ENCODE results near the gene TPD52L1. TPM values are rescaled to one million over a fixed set of nuclear protein-coding genes. Genes with fewer than 3 reads are reported as not detected.

Gene TPD52L1
- total RNA-seq, 1 experiment from 2014 or later = 12.4 TPM

GRCh38 chr6:125296471-125296870 lies 142.9 kb downstream of the TPD52L1 start:
- Mint-ChIP-seq H3K27me3 (ENCODE audit: low read depth) (no peaks in the 10 kb centered on the region), H3K4me1 (peaks cover 16% of the 10 kb centered on the region), H3K9me3 (no peaks in the 10 kb centered on the region), H3K4me3 (no peak overlapping the region), H3K27ac (no peak overlapping the region), H3K36me3 (peaks cover 44% of the 10 kb centered on the region)
- no peak for ATAC-seq
- ChIA-PET CTCF (no interaction called here), POLR2A (no interaction called here)
- TF ChIP-seq OVOL2 (CRISPR knock-in tag; IDR thresholded peaks at IDR 0.05; ENCODE audit: borderline replicate concordance) = no peak
- TF ChIP-seq CREM (CRISPR knock-in tag; IDR thresholded peaks at IDR 0.05) = no peak
- TF ChIP-seq GRHL2 (CRISPR knock-in tag; IDR thresholded peaks at IDR 0.05; ENCODE audit: insufficient replicate concordance, severe bottlenecking) = no peak
- no peak for TF ChIP-seq NFYB (CRISPR knock-in tag; conservative IDR thresholded peaks at IDR 0.05; ENCODE audit: low read depth)
- TF ChIP-seq ELF4 (CRISPR knock-in tag; IDR thresholded peaks at IDR 0.05; ENCODE audit: low read depth) = no peak
- TF ChIP-seq RELA (CRISPR knock-in tag; IDR thresholded peaks at IDR 0.05; ENCODE audit: borderline replicate concordance) = no peak
- no peak for TF ChIP-seq GABPB1 (CRISPR knock-in tag; IDR thresholded peaks at IDR 0.05)
- no peak for DNase-seq (ENCODE audit: low spot score)

GRCh38 chr6:125299257-125299656 lies 145.7 kb downstream of the TPD52L1 start:
- CTCF ChIA-PET = no interaction called here
- Mint-ChIP-seq H3K27me3 (ENCODE audit: low read depth) (peaks cover under 1% of the 10 kb centered on the region; the same call in 1 of the 2 replicates), H3K4me3 (no peak overlapping the region), H3K36me3 (peaks cover 42% of the 10 kb centered on the region), H3K4me1 (peaks cover 16% of the 10 kb centered on the region), H3K27ac (no peak overlapping the region), H3K9me3 (peaks cover 6% of the 10 kb centered on the region)
- DNase-seq (ENCODE audit: low spot score) (no peak), ATAC-seq (no peak)
- POLR2A ChIA-PET = no interaction called here
- TF ChIP-seq ZNF532 (CRISPR knock-in tag; IDR thresholded peaks at IDR 0.05; ENCODE audit: borderline replicate concordance) = no peak
- TF ChIP-seq ZNF512 (CRISPR knock-in tag; IDR thresholded peaks at IDR 0.05; ENCODE audit: borderline replicate concordance) = no peak
- no peak for TF ChIP-seq ATF1 (CRISPR knock-in tag; IDR thresholded peaks at IDR 0.05)
- TF ChIP-seq E2F4 (CRISPR knock-in tag; IDR thresholded peaks at IDR 0.05; ENCODE audit: borderline replicate concordance, low read depth) = no peak
- no peak for TF ChIP-seq CTCF (IDR thresholded peaks at IDR 0.05)
- TF ChIP-seq PRDM15 (CRISPR knock-in tag; IDR thresholded peaks at IDR 0.05) = no peak
- no peak for TF ChIP-seq GABPB1 (CRISPR knock-in tag; IDR thresholded peaks at IDR 0.05)
- no peak for TF ChIP-seq ZNF425 (CRISPR knock-in tag; conservative IDR thresholded peaks at IDR 0.05)
- no peak for TF ChIP-seq OVOL2 (CRISPR knock-in tag; IDR thresholded peaks at IDR 0.05; ENCODE audit: borderline replicate concordance)
- TF ChIP-seq AFF4 (CRISPR knock-in tag; IDR thresholded peaks at IDR 0.05; ENCODE audit: borderline replicate concordance) = no peak

All from WTC11 (cell line).